ENCODE measurements around the gene SEBOX.

The SEBOX gene

DNA sequence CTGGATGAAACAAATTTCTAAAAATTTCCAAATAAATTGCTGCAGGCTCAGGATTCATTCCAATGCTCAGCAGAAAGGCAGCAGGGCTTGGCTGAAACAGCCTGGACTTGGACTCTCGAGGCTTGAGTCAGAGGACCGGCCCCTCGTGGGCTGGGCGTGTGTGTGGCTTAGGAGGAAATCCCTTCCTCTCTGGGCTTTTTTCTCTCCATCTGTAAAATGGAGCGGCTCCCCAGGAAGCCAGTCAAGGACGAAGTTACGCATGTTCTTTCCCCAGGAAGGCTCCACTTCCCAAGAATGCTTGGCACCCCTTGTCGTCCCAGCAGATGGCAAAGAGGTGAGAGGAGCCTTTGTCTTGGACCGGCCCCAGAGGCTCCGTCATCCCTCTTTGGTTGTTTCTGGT is 27.5 kb upstream of the SEBOX start:
- DNase-seq = no peak

DNA sequence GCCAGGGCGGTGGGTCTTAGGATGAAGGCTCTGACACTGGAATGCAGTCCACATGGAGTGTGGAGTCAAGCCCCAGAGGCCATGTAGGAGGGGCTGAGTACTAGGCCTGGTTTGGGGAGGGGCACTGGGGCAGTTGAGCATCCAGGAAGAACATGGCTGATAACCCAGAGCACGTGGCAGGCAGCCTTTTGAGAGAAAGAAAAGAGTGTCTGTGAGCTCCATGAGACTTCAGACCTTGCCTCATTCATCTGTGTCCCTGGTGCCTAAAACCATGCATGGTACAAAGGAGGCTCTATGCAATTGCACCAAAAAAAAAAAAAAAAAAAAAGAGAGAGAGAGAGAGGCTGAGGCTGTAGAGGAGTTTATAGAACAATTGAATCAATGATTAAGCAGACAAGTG is 26.4 kb upstream of the SEBOX start:
- no peak for DNase-seq

DNA sequence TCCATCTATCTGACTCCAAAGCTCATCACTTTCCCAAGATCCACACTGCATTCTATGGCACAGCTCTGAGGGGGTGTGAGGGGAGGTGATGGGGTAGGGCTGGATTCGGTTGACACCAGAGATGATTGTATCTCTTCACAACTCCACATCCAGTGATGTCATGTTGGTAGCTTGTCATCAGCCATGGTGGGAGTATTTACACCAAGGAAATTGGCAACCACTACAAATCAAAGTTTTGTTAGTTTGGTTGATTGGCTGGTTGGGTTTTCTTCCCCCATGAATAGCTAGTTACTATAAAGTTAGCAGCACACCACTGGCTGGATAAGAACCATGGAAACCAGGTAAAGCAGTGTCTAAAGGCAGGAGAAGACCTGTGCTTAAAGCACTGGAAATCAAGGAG is 26.0 kb upstream of the SEBOX start:
- no peak for DNase-seq

DNA sequence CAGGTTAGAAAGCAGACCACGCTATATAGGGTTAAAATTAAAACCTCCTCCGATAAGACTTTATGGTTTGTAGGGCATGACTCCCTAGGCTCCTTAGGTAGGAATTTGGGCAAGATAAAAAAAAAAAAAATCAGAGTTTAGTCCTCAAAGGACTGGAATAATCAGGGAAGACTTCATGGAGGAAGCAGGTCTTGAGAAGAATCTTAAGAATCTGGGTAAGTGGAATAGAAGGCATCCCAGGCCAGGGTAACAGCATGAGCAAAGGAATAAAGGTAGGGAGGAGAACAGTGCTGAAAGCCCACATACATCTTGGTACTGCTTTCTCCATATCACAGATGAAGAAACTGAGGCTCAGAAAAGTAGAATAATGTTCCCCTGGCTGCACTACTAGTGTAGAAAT is 25.6 kb upstream of the SEBOX start:
- no peak for DNase-seq

DNA sequence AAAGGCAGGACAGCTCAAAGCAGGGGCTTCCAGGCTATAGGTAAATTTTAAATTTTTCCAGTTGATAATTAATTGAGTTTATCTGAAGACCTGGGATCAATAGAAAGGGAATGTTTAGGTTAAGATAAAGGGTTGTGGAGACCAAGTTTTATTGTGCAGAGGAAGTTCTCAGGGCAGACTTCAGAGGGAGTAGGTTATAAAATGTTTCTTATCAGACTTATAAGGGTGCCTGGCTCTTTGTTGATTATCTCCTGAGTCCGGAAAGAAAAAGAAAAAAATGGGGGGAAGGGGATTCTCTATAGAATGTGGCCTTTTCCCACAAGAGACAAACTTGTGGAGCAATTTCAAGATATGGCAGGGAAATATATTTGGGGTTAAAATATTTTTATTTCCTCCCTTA is 25.1 kb upstream of the SEBOX start:
- no peak for DNase-seq

DNA sequence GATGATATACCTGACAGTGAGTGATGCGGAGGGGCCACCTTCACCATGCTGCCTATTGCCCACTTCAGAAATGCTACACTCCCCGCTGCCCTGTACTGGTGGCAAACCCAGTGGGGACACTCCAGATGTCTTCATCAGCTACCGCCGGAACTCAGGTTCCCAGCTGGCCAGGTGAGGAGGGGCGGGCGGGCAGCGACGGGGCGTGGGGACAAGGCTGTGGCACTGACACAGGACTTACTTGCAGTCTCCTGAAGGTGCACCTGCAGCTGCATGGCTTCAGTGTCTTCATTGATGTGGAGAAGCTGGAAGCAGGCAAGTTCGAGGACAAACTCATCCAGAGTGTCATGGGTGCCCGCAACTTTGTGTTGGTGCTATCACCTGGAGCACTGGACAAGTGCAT is 23.1 kb upstream of the SEBOX start:
- DNase-seq = no peak

DNA sequence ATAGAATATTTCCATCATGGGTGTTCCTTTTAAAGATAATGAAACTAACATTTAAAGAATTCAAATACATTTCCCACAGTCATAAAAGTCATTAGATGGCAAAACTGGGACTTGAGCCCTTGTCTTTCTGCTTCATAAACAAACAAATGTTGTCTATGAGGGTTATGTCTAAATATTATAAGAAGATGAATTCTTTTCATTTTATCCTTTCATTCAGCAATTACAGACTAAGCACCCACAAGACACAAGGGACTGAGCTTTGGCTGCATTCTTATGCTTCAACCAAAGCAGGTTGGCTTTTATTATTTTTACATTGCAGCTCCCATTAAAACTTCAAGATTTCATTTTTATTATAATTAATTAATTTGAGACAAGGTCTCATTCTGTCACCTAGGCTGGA is 21.4 kb upstream of the SEBOX start:
- no peak for DNase-seq

DNA sequence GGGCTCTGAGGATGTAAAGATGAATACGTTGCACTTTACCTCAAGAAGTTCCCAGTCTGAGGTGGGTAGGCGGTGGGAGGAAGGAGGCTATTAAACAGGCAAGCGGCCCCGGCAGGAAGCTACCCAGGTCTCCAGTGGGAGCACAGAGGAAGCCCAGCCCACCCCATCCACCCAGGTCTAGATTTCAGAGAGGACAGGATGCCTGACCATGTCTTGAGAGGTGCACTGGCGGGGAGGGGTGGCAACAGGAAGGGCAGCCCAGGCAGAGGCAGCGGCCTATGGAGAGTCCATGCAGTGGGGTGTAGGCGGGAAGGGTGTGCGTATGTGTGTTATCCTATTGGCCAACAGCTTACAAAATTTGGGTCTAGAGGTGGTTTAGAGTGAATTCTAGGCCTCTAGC is 20.4 kb upstream of the SEBOX start:
- no peak for DNase-seq

DNA sequence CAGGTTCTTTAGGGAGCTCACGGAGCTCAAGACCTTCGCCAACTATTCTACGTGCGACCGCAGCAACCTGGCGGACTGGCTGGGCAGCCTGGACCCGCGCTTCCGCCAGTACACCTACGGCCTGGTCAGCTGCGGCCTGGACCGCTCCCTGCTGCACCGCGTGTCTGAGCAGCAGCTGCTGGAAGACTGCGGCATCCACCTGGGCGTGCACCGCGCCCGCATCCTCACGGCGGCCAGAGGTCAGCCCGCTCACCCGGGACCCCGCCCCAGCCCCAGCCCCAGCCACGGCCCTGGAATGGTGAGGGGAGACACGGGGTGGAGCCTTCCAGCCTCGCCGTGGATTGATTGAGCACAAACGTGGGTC is 20.0 kb upstream of the SEBOX start:
- DNase-seq = no peak

DNA sequence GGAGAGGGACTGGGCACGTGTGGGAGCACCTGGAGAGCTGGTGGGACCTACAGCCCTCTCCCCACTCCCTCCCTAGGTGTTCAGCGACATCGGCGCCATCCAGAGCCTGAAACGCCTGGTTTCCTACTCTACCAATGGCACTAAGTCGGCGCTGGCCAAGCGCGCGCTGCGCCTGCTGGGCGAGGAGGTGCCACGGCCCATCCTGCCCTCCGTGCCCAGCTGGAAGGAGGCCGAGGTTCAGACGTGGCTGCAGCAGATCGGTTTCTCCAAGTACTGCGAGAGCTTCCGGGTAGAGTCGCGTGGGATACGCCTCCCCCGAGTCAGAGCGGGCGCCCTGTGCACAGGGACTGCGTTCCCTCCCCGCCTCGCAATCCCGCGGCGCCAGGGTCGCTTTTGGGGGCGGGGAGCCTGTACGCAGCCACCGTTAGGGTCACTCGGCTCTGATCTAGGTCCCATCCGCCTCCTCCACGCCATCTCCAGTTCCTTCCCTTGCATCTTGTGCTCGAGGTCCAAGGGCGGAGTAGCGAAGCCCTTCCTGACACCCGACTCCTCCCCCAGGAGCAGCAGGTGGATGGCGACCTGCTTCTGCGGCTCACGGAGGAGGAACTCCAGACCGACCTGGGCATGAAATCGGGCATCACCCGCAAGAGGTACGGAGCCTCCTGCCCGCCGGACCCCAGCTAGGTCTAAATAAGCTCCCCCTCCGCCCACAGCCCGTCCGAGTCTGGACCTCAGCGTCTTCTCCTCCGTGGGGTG is 19.5 kb upstream of the SEBOX start:
- no peak for DNase-seq

DNA sequence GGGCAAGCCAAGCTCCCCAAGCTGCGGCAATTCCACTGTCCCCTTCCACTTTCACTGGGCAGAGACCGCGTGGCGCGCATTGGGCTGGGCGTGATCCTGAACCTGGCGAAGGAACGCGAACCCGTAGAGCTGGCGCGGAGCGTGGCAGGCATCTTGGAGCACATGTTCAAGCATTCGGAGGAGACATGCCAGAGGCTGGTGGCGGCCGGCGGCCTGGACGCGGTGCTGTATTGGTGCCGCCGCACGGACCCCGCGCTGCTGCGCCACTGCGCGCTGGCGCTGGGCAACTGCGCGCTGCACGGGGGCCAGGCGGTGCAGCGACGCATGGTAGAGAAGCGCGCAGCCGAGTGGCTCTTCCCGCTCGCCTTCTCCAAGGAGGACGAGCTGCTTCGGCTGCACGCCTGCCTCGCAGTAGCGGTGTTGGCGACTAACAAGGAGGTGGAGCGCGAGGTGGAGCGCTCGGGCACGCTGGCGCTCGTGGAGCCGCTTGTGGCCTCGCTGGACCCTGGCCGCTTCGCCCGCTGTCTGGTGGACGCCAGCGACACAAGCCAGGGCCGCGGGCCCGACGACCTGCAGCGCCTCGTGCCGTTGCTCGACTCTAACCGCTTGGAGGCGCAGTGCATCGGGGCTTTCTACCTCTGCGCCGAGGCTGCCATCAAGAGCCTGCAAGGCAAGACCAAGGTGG is 16.3 kb upstream of the SEBOX start:
- no peak for DNase-seq

DNA sequence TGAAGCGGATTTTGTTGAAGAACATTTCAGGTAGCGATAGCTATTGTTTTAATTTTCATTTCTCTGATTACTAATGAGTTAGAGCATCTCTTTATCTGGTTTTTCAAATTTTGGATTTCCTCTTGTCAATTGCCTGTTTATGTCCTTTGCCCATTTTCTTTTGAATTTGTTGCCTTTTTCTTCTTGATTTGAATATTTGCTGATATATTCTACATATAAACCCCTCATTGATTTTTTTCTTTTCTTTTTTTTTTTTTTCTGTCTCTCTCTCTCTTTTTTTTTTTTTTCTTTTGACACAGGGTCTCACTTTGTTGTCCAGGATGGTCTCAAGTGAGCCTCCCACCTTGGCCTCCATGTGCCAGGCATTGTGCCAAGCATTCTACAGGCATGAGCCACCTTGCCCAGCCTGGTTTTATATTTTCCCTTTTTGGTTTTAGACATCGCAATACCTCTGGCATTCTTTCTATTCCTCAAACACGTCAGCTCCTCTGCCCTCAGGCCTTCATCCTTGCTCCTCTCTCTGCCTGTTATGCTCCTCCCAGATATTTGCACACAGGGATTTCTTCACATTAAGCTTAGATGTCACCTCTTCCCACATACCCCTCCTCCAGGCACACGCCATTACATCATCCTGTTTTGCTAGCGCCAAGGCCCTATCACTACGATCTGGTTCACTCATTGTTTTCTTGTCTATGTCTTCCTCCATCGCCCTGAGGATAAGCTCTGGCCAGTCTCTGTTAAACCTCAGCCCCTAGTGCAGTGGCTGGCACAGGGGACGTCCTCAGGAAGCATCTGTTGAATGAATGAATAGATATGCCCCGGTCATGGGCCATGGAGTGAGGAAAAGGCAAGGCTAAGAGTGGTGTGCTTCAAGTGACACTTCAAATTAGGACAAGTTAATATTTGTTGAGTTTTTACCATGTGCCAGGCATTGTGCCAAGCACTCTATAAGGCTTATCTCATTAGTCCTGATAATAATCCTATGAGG is 15.1 kb upstream of the SEBOX start:
- DNase-seq = no peak

DNA sequence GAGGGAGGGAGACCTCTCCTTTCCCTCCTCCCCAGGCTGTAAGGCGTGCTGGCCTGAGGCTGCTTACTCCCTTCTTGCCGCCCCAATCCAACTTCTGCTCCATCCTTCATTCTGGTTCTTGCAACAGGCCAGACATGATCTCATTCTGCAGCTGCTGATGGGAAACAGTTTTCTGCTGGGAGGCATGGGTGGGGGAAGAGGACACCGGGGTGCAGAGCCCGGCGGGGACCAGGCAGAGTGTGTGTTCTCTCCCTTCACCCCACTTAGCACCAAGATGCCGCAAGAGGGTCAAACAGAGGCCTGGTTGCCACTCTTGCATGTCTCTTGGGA is 7.9 kb upstream of the SEBOX start:
- no peak for DNase-seq

DNA sequence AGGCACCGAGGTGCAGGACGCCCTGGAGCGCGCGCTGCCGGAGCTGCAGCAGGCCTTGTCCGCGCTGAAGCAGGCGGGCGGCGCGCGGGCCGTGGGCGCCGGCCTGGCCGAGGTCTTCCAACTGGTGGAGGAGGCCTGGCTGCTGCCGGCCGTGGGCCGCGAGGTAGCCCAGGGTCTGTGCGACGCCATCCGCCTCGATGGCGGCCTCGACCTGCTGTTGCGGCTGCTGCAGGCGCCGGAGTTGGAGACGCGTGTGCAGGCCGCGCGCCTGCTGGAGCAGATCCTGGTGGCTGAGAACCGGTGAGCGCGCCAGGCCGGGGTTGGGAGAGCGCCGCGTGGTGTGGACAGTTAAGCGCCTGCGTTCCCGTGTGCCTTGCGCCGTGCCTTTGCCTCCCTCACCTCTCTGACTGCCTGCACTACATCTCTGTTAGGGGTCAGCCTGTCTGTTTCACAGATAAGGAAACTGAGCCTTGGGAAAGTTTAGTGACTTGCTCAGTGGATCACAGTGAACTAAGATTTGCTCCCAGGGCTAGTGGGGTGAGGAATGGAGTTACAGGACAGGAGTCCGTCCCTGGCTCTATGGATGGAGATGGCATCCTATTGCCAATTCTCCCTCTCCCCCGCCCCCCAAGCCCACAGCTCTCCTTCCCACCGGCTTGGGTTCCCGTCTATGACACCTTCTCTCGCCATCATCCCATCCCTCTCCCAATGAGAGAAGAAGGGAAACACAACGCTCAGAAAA is 7.4 kb upstream of the SEBOX start:
- DNase-seq = no peak

DNA sequence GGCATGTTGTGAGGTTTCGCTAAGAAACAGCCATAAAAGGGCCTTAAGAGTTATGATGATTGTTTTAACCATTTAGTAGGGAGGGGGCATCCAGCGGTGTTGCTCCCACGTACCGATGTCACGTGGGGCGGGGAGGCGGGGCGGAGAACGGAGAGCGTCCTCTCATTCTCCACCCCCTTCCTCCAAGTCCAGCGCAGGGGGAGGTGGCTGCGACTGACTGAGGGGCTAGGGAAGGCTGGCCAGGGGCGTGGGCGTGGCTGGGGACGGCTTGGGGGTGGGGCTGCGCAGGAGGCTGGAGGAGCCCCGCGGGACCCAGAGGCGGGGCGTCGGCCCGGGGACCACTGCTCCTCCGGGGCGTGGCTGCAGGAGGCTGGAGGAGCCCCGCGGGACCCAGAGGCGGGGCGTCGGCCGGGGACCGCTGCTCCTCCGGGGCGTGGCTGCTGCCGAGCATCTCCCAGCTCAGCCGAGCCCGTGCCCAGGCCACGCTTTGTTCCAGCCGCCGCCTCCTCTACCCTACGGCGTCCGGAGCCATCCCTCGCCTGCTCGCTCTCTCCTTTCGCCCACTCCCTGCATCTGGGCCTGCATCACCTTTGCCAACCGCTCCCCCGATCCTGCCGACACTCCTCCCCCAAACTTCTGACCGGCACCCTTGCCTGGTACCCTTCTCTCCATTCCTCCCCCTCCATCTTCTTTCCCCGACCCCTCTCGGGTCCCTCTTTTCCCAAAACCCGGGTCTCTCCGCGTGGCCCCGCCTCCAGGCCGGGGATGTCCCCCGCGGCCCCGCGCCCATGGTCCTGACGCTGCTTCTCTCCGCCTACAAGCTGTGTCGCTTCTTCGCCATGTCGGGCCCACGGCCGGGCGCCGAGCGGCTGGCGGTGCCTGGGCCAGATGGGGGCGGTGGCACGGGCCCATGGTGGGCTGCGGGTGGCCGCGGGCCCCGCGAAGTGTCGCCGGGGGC is 6.5 kb upstream of the SEBOX start, which contains the start of gene SARM1:
TSS of gene SARM1 (plus strand) at position 450 of the 958 bp plus-strand sequence. CDS start at position 789, 339 bp downstream.
- DNase-seq = peak; percentile 62 to 70

DNA sequence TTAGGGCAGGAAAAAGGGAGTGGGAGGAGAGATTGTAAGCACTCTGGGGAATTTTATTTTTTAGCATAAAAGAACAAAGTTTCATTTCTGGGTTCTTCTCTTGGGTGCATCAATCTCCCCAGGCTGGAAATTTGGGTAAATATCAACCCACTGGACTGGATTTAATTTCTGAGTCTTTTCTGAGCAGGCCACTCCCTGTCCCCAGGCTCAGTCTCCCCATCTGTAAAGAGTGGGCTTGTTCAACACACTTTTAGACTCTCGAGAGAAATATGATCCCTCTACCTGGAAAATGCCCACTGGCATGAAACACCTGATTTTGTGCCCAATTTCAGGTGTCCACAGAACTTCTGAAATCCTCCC is 5.7 kb upstream of the SEBOX start:
- no peak for DNase-seq

DNA sequence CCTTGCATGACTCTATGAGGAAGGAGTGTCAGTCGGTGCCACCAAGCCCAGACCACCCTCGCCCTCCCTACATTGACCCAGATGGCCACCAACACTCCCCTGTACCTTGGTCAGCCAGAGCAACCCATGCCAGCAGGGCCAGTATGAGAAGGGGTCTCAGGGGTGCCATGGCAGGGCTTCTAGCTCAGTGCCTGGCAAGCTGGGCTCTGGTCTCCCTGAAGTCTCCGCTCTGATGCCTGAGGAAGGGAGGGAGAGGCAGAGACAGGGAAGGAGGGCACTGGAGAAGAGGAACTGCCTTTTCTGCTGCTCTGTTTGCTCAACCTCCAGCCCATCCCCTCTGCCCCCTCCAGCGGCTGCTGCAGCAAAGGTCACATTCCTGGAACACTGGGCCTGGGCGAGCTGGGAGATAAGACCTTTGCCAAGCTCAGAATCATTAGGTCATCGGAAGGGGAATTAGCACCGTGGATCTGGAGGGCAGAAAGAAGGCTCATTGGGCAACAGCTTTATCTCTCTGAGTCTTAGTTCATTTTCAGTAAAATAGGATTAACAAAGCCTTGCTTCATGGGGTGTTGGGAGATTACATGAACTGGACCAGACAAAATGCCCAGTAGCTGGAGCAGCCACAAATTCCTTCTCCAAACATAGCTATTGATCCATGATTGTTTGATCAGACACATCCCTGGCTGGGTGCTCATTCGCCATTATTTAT is 5.2 kb upstream of the SEBOX start, which contains the start of gene VTN:
TSS of gene VTN (minus strand) at position 273 of the 709 bp plus-strand sequence. CDS start at position 169, 104 bp downstream.
- no peak for DNase-seq

DNA sequence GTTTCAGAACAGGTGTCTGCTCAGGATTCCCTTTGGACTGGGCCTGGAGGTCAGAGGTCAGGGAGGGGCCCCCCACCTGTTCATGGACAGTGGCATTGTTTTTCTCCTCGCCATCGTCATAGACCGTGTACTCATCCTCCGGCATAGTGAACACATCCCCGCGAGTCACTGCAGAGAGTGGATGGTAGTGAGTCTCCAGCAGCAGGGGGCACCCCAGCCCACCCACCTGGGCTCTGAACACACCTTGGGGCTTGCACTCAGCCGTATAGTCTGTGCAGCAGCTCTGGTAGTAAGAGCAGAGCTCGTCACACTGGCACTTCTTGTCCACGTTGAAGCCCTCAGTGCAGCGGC is 4.7 kb upstream of the SEBOX start:
- no peak for DNase-seq

DNA sequence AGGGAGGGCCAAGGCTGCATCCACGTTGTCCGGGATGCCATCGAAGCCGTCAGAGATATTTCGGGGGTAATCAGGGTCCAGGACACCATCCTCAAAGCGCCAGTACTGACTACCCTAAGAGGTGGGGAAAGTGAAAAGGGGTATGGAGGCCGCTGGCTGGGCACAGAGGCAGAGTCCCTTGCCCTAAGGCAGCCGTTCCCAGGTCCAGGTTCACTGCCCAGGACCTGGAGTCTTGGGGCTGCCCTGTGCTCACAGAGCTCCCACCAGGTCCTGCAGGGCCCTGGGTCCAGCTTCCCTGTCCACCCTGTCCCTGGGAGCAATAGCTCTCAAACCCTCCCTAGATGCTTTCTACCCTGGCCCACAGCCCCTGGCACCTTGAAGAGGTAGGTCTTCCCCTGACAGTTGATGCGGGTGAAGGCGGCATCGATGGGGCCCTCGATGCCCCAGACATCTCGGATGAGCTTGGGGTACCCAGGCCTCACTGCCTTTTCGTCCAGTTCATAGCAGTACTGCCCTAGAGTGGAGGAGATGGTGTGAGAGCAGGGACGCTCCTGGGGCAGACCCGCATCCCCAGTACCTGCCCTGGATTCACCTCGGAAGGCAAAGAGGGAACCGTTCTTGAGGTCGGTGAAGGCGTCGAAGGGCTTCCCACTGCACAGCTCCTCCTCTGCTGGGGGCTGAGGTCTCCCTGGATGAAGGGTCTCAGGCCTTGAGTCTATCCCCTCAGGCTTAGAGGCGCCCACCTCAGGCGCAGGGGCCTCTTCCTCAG is 4.1 kb upstream of the SEBOX start:
- no peak for DNase-seq

DNA sequence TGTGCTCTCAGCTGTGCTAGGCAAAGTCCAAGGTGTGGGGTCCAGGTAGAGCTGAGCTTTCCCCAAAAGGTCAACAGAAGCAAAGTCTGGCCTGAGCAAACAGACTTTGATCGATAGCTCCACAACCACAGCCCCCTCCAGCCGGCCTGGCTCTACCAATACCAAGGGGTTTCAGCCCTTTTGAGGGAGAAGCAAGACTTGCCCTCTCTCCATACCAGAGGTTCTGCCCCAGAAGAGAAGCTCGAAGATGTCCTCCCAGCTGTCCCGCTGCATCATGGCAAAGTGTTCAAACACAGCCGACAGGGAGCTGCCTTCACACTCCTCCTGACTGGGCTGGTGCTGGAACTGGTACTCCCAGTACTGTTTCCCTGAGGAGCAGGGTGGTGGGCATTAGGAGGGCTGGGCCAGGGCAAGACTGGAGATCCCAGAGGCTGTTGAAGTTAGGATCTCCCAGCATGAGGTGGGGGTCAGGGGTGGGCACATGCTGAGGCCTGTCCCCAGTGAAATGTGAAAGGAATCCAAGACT is 3.4 kb upstream of the SEBOX start:
- DNase-seq = no peak
